Hippocampal formation (tissue), 2 donors: ENCODE data around the gene TMEM63B.
"Not testable (repeated sequence)": the region's sequence is repeated elsewhere in the genome, so short reads cannot be mapped to it uniquely, and the experiment has no call there.

Experiments
- DNase-seq, 2 donors: peaks; one replicate each; lab custom pipeline; 2025; lab: John Stamatoyannopoulos, UW

The TMEM63B gene

GRCh38 chr6:44127186-44128019 is at the start of gene TMEM63B, which contains the start of gene MRPL14:
Gene TMEM63B, plus strand, starts transcription at chr6:44127554. Its CDS starts 7,031 bp downstream, at chr6:44134585.
Gene MRPL14, minus strand, starts transcription at chr6:44127452. Its CDS starts 10,841 bp downstream, at chr6:44116611.
- peak; percentile 69 to 81 for DNase-seq

- no peak for DNase-seq
Measured at GRCh38 chr6:44078219-44078826, 49.0 kb upstream of the TMEM63B start.

- DNase-seq, result no peak
Measured at GRCh38 chr6:44078827-44079671, 48.3 kb upstream of the TMEM63B start.

- no peak for DNase-seq
Measured at GRCh38 chr6:44079672-44080071, 47.7 kb upstream of the TMEM63B start.

- DNase-seq, result no peak
Measured at GRCh38 chr6:44080561-44081521, 46.5 kb upstream of the TMEM63B start.

- DNase-seq, result no peak
Measured at GRCh38 chr6:44081753-44082152, 45.6 kb upstream of the TMEM63B start.

GRCh38 chr6:44082872-44083321 is 44.5 kb upstream of the TMEM63B start:
- no peak for DNase-seq

- no peak for DNase-seq
Measured at GRCh38 chr6:44084231-44085014, 42.9 kb upstream of the TMEM63B start.

GRCh38 chr6:44085219-44085618 is 42.1 kb upstream of the TMEM63B start:
- no peak for DNase-seq

- DNase-seq, result no peak
Measured at GRCh38 chr6:44086931-44087574, 40.3 kb upstream of the TMEM63B start.

- no peak for DNase-seq
Measured at GRCh38 chr6:44087623-44088022, 39.7 kb upstream of the TMEM63B start.

- no peak for DNase-seq
Measured at GRCh38 chr6:44088827-44089590, 38.3 kb upstream of the TMEM63B start.

- DNase-seq, result no peak
Measured at GRCh38 chr6:44090465-44090864, 36.9 kb upstream of the TMEM63B start.

GRCh38 chr6:44091356-44091755 is 36.0 kb upstream of the TMEM63B start:
- DNase-seq, result not testable (repeated sequence)

GRCh38 chr6:44091981-44092884 is 35.1 kb upstream of the TMEM63B start:
- no peak for DNase-seq

GRCh38 chr6:44093066-44093465 is 34.3 kb upstream of the TMEM63B start:
- no peak for DNase-seq

GRCh38 chr6:44093750-44094402 is 33.5 kb upstream of the TMEM63B start:
- DNase-seq, result no peak
